PC-9 (cell line): Measurements from ENCODE around the gene FNIP1. TPM values are rescaled to one million over a fixed set of nuclear protein-coding genes. Genes with fewer than 3 reads are reported as not detected.

ENCODE experiments used
- BruUV-seq: library from RNA; stranded (reverse); fragments of 400-500 nt; replicated peaks from 2 replicates; lab custom pipeline; 2021; lab: Mats Ljungman, UMichigan
- CTCF ChIA-PET: fragments of 300-600 bp; sonication (Branson Sonifier 250); formaldehyde crosslinking; loops from one replicate; lab custom pipeline; 2022; ENCODE audit warnings: antibody characterized with exemption; lab: Charles Lee
- POLR2A ChIA-PET: fragments of 300-600 bp; sonication (Branson Sonifier 250); formaldehyde crosslinking; loops from one replicate; lab custom pipeline; 2022; ENCODE audit warnings: antibody characterized with exemption; ENCODE audit not compliant: unreplicated experiment; lab: Charles Lee
- DNase-seq, 2 experiments: peaks; one replicate each; pipeline versions ENCODE4 v3.0.0 to v3.0.0-alpha.2; 2015 to 2022; ENCODE audit warnings: mixed read lengths in 1 of 2
- H2AFZ ChIP-seq: fragments of 200-600 bp; sonication (generic); 2 replicates; pipeline ENCODE4 v1.8.1; 2017; ENCODE audit warnings: antibody characterized with exemption
- H3F3A ChIP-seq: fragments of 200-600 bp; sonication (generic); 2 replicates; pipeline ENCODE4 v1.8.1; 2017; ENCODE audit warnings: antibody characterized with exemption, mild to moderate bottlenecking, low read depth; ENCODE audit not compliant: insufficient read depth
- H3K27ac ChIP-seq: fragments of 200-600 bp; sonication (generic); 2 replicates; pipeline ENCODE4 v1.6.1; 2016; ENCODE audit warnings: mixed run types
- H3K27me3 ChIP-seq: fragments of 200-600 bp; sonication (generic); 2 replicates; pipeline ENCODE4 v1.6.1; 2016; ENCODE audit warnings: low read depth, mixed run types; ENCODE audit not compliant: insufficient read depth
- H3K36me3 ChIP-seq: fragments of 200-600 bp; sonication (generic); 2 replicates; pipeline ENCODE4 v1.6.1; 2016; ENCODE audit warnings: low read depth, mixed run types
- H3K4me1 ChIP-seq: fragments of 200-600 bp; sonication (generic); replicated peaks from 2 replicates; pipeline ENCODE4 v1.6.1; 2016; ENCODE audit warnings: mixed run types; ENCODE audit not compliant: insufficient read depth
- H3K4me2 ChIP-seq: fragments of 200-600 bp; sonication (generic); 2 replicates; pipeline ENCODE4 v1.6.1; 2017; ENCODE audit warnings: mixed run types
- H3K4me3 ChIP-seq: fragments of 200-600 bp; sonication (generic); 2 replicates; pipeline ENCODE4 v1.6.1; 2016; ENCODE audit warnings: mixed run types
- H3K79me2 ChIP-seq: fragments of 200-600 bp; sonication (generic); 2 replicates; pipeline ENCODE4 v1.6.1; 2017; ENCODE audit warnings: low read depth, mixed run types
- H3K9me2 ChIP-seq: fragments of 200-600 bp; sonication (generic); 2 replicates; pipeline ENCODE4 v1.8.1; 2017; ENCODE audit warnings: mild to moderate bottlenecking; ENCODE audit not compliant: insufficient read depth
- H3K9me3 ChIP-seq: fragments of 200-600 bp; sonication (generic); 2 replicates; pipeline ENCODE4 v1.8.1; 2016; ENCODE audit warnings: low read depth; ENCODE audit not compliant: insufficient read depth
- H4K20me1 ChIP-seq: fragments of 200-600 bp; sonication (generic); 2 replicates; pipeline ENCODE4 v1.8.1; 2017; ENCODE audit not compliant: insufficient read depth
- EZH2 ChIP-seq: fragments of 200-600 bp; sonication (generic); IDR thresholded peaks from 2 replicates; pipeline ENCODE4 v1.8.0; 2017; ENCODE audit warnings: antibody characterized with exemption, low read depth
- intact Hi-C: fragments of 100-400 bp; cut with micrococcal nuclease; formaldehyde crosslinking; loops from one replicate; pipeline ENCODE4 v1.10.0; 2022; ENCODE audit not compliant: unreplicated experiment
- total RNA-seq: library from RNA; stranded (reverse); gene quantifications from 2 replicates; pipeline ENCODE4 v1.2.3, GENCODE V29; 2021
- TF ChIP-seq, protein P1 (sequence below): fragments of 200-600 bp; sonication (generic); conservative IDR thresholded peaks from 2 replicates; pipeline ENCODE4 v1.6.1; 2017; ENCODE audit warnings: mixed run types, antibody characterized with exemption, mild to moderate bottlenecking, moderate library complexity

Gene FNIP1
- total RNA-seq, 1 experiment from 2014 or later: 23.5 TPM

DNA sequence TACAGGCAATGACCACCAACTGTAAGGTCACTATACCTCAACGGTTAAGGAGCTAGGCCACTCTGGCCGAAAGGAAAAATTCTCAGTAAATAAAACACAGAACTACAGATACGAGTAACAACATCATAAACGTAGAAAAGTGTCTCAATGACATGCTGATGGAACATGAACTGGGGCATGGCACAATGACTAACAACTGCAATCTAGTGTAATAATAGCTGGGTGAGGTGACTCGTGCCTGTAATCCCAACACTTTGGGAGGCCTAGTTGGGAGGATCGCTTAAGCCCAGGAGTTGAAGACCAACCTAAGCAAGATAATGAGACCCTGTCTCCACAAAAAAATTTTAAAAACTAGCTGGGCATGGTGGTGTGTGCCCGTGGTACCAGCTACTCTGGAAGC lies 152.0 kb downstream of the FNIP1 start:
- no peak for DNase-seq
- Histone ChIP-seq H2AFZ (no peak overlapping the region), H3K4me2 (no peak overlapping the region), H3K36me3 (0 out of 2 replicates have a peak, but pooled peaks cover 3% of the 10 kb centered on the region), H4K20me1 (no peaks in the 10 kb centered on the region), H3K27me3 (no peaks in the 10 kb centered on the region), H3K4me3 (no peak overlapping the region), H3K79me2 (no peaks in the 10 kb centered on the region), H3F3A (no peaks in the 10 kb centered on the region; the same call in 1 of the 2 replicates), H3K9me2 (no peaks in the 10 kb centered on the region), H3K27ac (no peak overlapping the region), H3K4me1 (no peaks in the 10 kb centered on the region), H3K9me3 (no peaks in the 10 kb centered on the region)
- TF ChIP-seq, protein P1, sequence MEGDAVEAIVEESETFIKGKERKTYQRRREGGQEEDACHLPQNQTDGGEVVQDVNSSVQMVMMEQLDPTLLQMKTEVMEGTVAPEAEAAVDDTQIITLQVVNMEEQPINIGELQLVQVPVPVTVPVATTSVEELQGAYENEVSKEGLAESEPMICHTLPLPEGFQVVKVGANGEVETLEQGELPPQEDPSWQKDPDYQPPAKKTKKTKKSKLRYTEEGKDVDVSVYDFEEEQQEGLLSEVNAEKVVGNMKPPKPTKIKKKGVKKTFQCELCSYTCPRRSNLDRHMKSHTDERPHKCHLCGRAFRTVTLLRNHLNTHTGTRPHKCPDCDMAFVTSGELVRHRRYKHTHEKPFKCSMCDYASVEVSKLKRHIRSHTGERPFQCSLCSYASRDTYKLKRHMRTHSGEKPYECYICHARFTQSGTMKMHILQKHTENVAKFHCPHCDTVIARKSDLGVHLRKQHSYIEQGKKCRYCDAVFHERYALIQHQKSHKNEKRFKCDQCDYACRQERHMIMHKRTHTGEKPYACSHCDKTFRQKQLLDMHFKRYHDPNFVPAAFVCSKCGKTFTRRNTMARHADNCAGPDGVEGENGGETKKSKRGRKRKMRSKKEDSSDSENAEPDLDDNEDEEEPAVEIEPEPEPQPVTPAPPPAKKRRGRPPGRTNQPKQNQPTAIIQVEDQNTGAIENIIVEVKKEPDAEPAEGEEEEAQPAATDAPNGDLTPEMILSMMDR: no peak
- TF ChIP-seq EZH2: no peak
- BruUV-seq: no TSS peak
- ChIA-PET CTCF (no interaction called here), POLR2A (no interaction called here)
- intact Hi-C loops: no loop called here

DNA sequence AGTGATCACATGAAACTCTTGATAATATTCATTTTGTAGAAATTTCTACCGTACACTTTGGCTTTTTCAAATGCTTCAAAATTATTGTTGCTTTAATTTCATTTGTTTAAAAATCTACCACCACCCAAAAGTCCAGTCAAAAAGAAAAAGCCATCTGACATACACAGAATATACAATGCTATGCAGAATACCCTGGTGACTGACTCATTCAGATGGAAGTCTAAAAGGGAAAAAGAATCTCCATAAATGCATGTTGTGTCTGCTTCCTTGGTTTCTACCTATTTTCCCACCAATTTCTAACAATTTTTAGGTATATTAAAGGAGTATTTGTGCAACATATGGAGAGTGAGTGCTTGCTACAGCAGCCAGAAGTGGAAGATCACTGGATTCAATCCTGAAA lies 152.4 kb downstream of the FNIP1 start:
- BruUV-seq: no TSS peak
- H3K4me1 ChIP-seq: no peaks in the 10 kb centered on the region
- CTCF ChIA-PET: no interaction called here
- H4K20me1 ChIP-seq: no peaks in the 10 kb centered on the region
- no peaks in the 10 kb centered on the region for H3K9me3 ChIP-seq
- no peak for DNase-seq
- no peaks in the 10 kb centered on the region for H3K79me2 ChIP-seq
- POLR2A ChIA-PET: no interaction called here
- no peaks in the 10 kb centered on the region; the same call in 1 of the 2 replicates for H3F3A ChIP-seq
- no peak overlapping the region for H3K4me3 ChIP-seq
- no peaks in the 10 kb centered on the region for H3K9me2 ChIP-seq
- 0 out of 2 replicates have a peak, but pooled peaks cover 3% of the 10 kb centered on the region for H3K36me3 ChIP-seq
- H3K27me3 ChIP-seq: no peaks in the 10 kb centered on the region
- H3K4me2 ChIP-seq: no peak overlapping the region
- H3K27ac ChIP-seq: no peak overlapping the region
- no peak overlapping the region for H2AFZ ChIP-seq
- no peak for TF ChIP-seq EZH2
- TF ChIP-seq, protein P1: no peak
- intact Hi-C loops: no loop called here

DNA sequence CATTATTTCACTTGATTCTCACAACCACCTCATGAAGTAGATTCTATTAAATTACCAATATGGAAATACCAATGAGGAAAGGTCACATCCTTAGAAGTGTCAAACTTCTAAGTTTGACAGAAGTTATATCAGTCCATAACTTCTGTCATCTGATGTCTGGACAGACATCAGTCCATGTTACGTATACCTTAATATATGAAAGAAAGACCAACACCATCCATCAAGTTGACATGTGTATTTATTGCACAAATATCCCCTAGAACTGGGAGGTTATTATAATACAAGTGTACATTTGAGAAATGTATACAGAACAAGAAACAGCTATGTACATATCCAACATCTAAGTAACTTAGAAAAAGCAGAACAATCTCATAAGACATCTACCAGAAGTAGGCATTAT lies 155.3 kb downstream of the FNIP1 start:
- DNase-seq: no peak
- Histone ChIP-seq H3K27me3 (no peaks in the 10 kb centered on the region), H3K4me3 (no peak overlapping the region), H3K36me3 (no peaks in the 10 kb centered on the region), H3K9me3 (no peaks in the 10 kb centered on the region), H3K79me2 (no peaks in the 10 kb centered on the region), H3K4me2 (no peak overlapping the region), H4K20me1 (no peaks in the 10 kb centered on the region), H3K9me2 (no peaks in the 10 kb centered on the region), H3K27ac (no peak overlapping the region), H3F3A (peaks cover 8% of the 10 kb centered on the region), H2AFZ (no peak overlapping the region), H3K4me1 (peaks cover 12% of the 10 kb centered on the region)
- intact Hi-C loops: no loop called here
- TF ChIP-seq, protein P1: no peak
- ChIA-PET CTCF (no interaction called here), POLR2A (no interaction called here)
- no TSS peak for BruUV-seq
